ENCODE data around the gene LST1. TPM values are rescaled to one million over a fixed set of nuclear protein-coding genes. Genes with fewer than 3 reads are reported as not detected.

LST1 gene
- total and polyA plus RNA-seq, 2 donors (not counting 1 experiment from before 2014, with no cell fraction given): not detected

GRCh38 chr6:31544676-31545075 lies 41.4 kb upstream of the LST1 start:
- Histone ChIP-seq H3K27me3 (ENCODE audit: control insufficient read depth, insufficient read depth, low read length) (no peaks in the 10 kb centered on the region), H3K79me2 (ENCODE audit: control insufficient read depth, insufficient read depth, low read length) (peaks cover 30% of the 10 kb centered on the region), H2AFZ (ENCODE audit: low read length) (no peak overlapping the region), H3K27ac (ENCODE audit: insufficient read depth, low read length) (no peak overlapping the region), H3K9ac (ENCODE audit: insufficient read depth, low read length) (no peak overlapping the region), H3K4me2 (ENCODE audit: extremely low read depth, insufficient read depth, low read length) (no peak overlapping the region), H4K20me1 (ENCODE audit: control insufficient read depth, extremely low read depth, insufficient read depth, low read length) (no peaks in the 10 kb centered on the region), H3K36me3 (ENCODE audit: control insufficient read depth, insufficient read depth, low read length) (no peaks in the 10 kb centered on the region), H3K4me3 (replicated peaks in 1 of 4; ENCODE audit: control extremely low read depth in 1 of 4, insufficient read depth in 1 of 4, low read depth in 3 of 4, low read length in 4 of 4) (no peak overlapping the region), H3K4me1 (ENCODE audit: control insufficient read depth, extremely low read depth, insufficient read depth, low read length) (peaks cover 6% of the 10 kb centered on the region), H3K9me3 (ENCODE audit: control insufficient read depth, insufficient read depth, low read depth, low read length) (no peaks in the 10 kb centered on the region)
- no peak for DNase-seq (ENCODE audit: low read depth in 2 of 2)
- TF ChIP-seq CTCF (conservative IDR thresholded peaks at IDR 0.05 in 1 of 2, IDR thresholded peaks at IDR 0.05 in 1 of 2; ENCODE audit: low read depth in 1 of 2, low read length in 2 of 2): no peak
- no peak for TF ChIP-seq EZH2 (IDR thresholded peaks at IDR 0.05; ENCODE audit: low read length, missing control alignments)

- Histone ChIP-seq H3K9ac (ENCODE audit: insufficient read depth, low read length) (no peak overlapping the region), H3K27me3 (ENCODE audit: control insufficient read depth, insufficient read depth, low read length) (no peaks in the 10 kb centered on the region), H3K36me3 (ENCODE audit: control insufficient read depth, insufficient read depth, low read length) (no peaks in the 10 kb centered on the region), H3K9me3 (ENCODE audit: control insufficient read depth, insufficient read depth, low read depth, low read length) (no peaks in the 10 kb centered on the region), H3K27ac (ENCODE audit: insufficient read depth, low read length) (no peak overlapping the region), H3K79me2 (ENCODE audit: control insufficient read depth, insufficient read depth, low read length) (peaks cover 23% of the 10 kb centered on the region), H3K4me1 (ENCODE audit: control insufficient read depth, extremely low read depth, insufficient read depth, low read length) (peaks cover 6% of the 10 kb centered on the region), H3K4me3 (replicated peaks in 1 of 4; ENCODE audit: control extremely low read depth in 1 of 4, insufficient read depth in 1 of 4, low read depth in 3 of 4, low read length in 4 of 4) (peak overlapping the region in 1 of 4 experiments; percentile 71), H4K20me1 (ENCODE audit: control insufficient read depth, extremely low read depth, insufficient read depth, low read length) (no peaks in the 10 kb centered on the region), H3K4me2 (ENCODE audit: extremely low read depth, insufficient read depth, low read length) (no peak overlapping the region), H2AFZ (ENCODE audit: low read length) (no peak overlapping the region)
- TF ChIP-seq CTCF (conservative IDR thresholded peaks at IDR 0.05 in 1 of 2, IDR thresholded peaks at IDR 0.05 in 1 of 2; ENCODE audit: low read depth in 1 of 2, low read length in 2 of 2) (no peak), EZH2 (IDR thresholded peaks at IDR 0.05; ENCODE audit: low read length, missing control alignments) (no peak)
- DNase-seq (ENCODE audit: low read depth in 2 of 2): no peak
These were observed 40.8 kb upstream of the LST1 start for GRCh38 chr6:31545291-31545690.

- Histone ChIP-seq H3K9ac (ENCODE audit: insufficient read depth, low read length) (no peak within 1 kb of the TSS), H4K20me1 (ENCODE audit: control insufficient read depth, extremely low read depth, insufficient read depth, low read length) (no peaks in the 10 kb centered on the region), H3K36me3 (ENCODE audit: control insufficient read depth, insufficient read depth, low read length) (no peaks in the 10 kb centered on the region), H3K79me2 (ENCODE audit: control insufficient read depth, insufficient read depth, low read length) (peaks cover 12% of the 10 kb centered on the region), H3K4me1 (ENCODE audit: control insufficient read depth, extremely low read depth, insufficient read depth, low read length) (peaks cover 6% of the 10 kb centered on the region), H3K27me3 (ENCODE audit: control insufficient read depth, insufficient read depth, low read length) (no peaks in the 10 kb centered on the region), H3K27ac (ENCODE audit: insufficient read depth, low read length) (peak within 1 kb of the TSS; percentile 87), H3K4me2 (ENCODE audit: extremely low read depth, insufficient read depth, low read length) (peak within 1 kb of the TSS; percentile 87), H2AFZ (ENCODE audit: low read length) (peak within 1 kb of the TSS; percentile 93), H3K4me3 (replicated peaks in 1 of 4; ENCODE audit: control extremely low read depth in 1 of 4, insufficient read depth in 1 of 4, low read depth in 3 of 4, low read length in 4 of 4) (peak within 1 kb of the TSS; percentile 51 to 76 (median 67)), H3K9me3 (ENCODE audit: control insufficient read depth, insufficient read depth, low read depth, low read length) (no peaks in the 10 kb centered on the region)
- peak; percentile 88 to 97 for DNase-seq (ENCODE audit: low read depth in 2 of 2)
- peak; percentile 98 to 99 for TF ChIP-seq CTCF (conservative IDR thresholded peaks at IDR 0.05 in 1 of 2, IDR thresholded peaks at IDR 0.05 in 1 of 2; ENCODE audit: low read depth in 1 of 2, low read length in 2 of 2)
- no peak for TF ChIP-seq EZH2 (IDR thresholded peaks at IDR 0.05; ENCODE audit: low read length, missing control alignments)
These were observed 39.6 kb upstream of the LST1 start, which contains the start of gene ATP6V1G2 for GRCh38 chr6:31546339-31546957. ATP6V1G2 (minus strand) TSS chr6:31546608; CDS start chr6:31546559, 49 bp downstream.
